ENCODE measurements around the gene IQCC.

DNA sequence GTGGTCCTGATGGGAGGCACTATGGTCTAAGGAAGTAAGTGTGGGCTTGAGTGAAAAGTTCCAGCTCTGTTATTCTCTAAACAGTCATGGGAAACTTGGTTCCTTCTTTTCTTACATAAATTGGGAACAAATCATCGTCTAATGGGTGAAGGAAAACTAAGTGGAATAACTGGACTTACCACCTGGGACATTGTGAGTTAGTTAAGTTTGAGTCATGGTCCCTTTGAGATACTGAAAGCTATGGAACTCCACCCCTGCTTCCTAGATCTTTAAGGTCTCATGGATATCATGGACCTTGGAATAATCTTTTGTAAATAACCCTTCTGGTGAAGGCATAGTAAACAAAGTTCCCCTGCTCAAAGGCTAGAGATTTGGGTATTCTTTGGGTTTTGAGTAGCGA is 42.1 kb upstream of the IQCC start:
- TF ChIP-seq, protein P1, sequence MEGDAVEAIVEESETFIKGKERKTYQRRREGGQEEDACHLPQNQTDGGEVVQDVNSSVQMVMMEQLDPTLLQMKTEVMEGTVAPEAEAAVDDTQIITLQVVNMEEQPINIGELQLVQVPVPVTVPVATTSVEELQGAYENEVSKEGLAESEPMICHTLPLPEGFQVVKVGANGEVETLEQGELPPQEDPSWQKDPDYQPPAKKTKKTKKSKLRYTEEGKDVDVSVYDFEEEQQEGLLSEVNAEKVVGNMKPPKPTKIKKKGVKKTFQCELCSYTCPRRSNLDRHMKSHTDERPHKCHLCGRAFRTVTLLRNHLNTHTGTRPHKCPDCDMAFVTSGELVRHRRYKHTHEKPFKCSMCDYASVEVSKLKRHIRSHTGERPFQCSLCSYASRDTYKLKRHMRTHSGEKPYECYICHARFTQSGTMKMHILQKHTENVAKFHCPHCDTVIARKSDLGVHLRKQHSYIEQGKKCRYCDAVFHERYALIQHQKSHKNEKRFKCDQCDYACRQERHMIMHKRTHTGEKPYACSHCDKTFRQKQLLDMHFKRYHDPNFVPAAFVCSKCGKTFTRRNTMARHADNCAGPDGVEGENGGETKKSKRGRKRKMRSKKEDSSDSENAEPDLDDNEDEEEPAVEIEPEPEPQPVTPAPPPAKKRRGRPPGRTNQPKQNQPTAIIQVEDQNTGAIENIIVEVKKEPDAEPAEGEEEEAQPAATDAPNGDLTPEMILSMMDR (IDR thresholded peaks at IDR 0.05; ENCODE audit: low read depth, low read length), result no peak
- TF ChIP-seq EZH2phosphoT487 (IDR thresholded peaks at IDR 0.05; ENCODE audit: low read depth), result no peak
